IMR-90 (cell line): ENCODE measurements around the gene TUBA3E. TPM values are rescaled to one million over a fixed set of nuclear protein-coding genes. Genes with fewer than 3 reads are reported as not detected.

Source experiments
- ATAC-seq: fragments of 200-7000 bp; cut with Tn5 transposase; 2 replicates; pipeline ENCODE4 v1.9.1; 2020; ENCODE audit warnings: low read depth, mild to moderate bottlenecking, moderate library complexity
- BruUV-seq: library from RNA; stranded (reverse); fragments of 400-500 nt; replicated peaks from 2 replicates; lab custom pipeline; 2021; lab: Mats Ljungman, UMichigan
- CTCF ChIA-PET: fragments of 300-600 bp; formaldehyde crosslinking; extraction: SDS; loops from one replicate; lab custom pipeline; 2021; ENCODE audit warnings: antibody characterized with exemption; lab: Yijun Ruan, JAX
- POLR2A ChIA-PET: fragments of 300-600 bp; sonication (Branson Sonifier 250); formaldehyde crosslinking; loops from one replicate; lab custom pipeline; 2022; ENCODE audit warnings: antibody characterized with exemption; ENCODE audit not compliant: unreplicated experiment; lab: Charles Lee
- DNase-seq: peaks from one replicate; pipeline ENCODE4 v3.0.0; 2013
- H2AFZ ChIP-seq: replicated peaks from 2 replicates; pipeline ENCODE3; 2013; ENCODE audit warnings: low read length, mild to moderate bottlenecking; ENCODE audit not compliant: poor library complexity
- H2AK5ac ChIP-seq: 2 replicates; pipeline ENCODE4 v1.6.1; 2013; ENCODE audit warnings: low read depth, low read length, inconsistent platforms
- H2AK9ac ChIP-seq: replicated peaks from 2 replicates; pipeline ENCODE3; 2013; ENCODE audit warnings: mild to moderate bottlenecking, low read depth, low read length, moderate library complexity; ENCODE audit not compliant: poor library complexity
- H2BK120ac ChIP-seq: 2 replicates; pipeline ENCODE4 v1.6.1; 2013; ENCODE audit warnings: low read depth, low read length, inconsistent platforms
- H2BK15ac ChIP-seq: 3 replicates; pipeline ENCODE4 v1.6.1; 2013; ENCODE audit warnings: low read depth, low read length, inconsistent platforms
- H2BK20ac ChIP-seq: 2 replicates; pipeline ENCODE4 v1.6.1; 2013; ENCODE audit warnings: low read depth, mild to moderate bottlenecking, inconsistent platforms, low read length, moderate library complexity
- H2BK5ac ChIP-seq: 2 replicates; pipeline ENCODE4 v1.6.1; 2013; ENCODE audit warnings: mild to moderate bottlenecking, low read depth, low read length, inconsistent platforms; ENCODE audit not compliant: poor library complexity, severe bottlenecking
- H3K14ac ChIP-seq: replicated peaks from 2 replicates; pipeline ENCODE4 v1.6.1; 2013; ENCODE audit warnings: low read depth, low read length, inconsistent platforms
- H3K18ac ChIP-seq: 2 replicates; pipeline ENCODE4 v1.6.1; 2013; ENCODE audit warnings: low read depth, low read length, control low read depth
- H3K23ac ChIP-seq: 2 replicates; pipeline ENCODE4 v1.6.1; 2013; ENCODE audit warnings: low read depth, low read length, inconsistent platforms
- H3K27ac ChIP-seq: 2 replicates; pipeline ENCODE4 v1.5.1; 2013; ENCODE audit warnings: mild to moderate bottlenecking, control low read depth, low read length; ENCODE audit not compliant: insufficient read depth
- H3K27me3 ChIP-seq: 2 replicates; pipeline ENCODE4 v1.6.1; 2013; ENCODE audit warnings: low read length; ENCODE audit not compliant: control insufficient read depth, insufficient read depth
- H3K36me3 ChIP-seq: 2 replicates; pipeline ENCODE4 v1.6.1; 2013; ENCODE audit warnings: low read length, mixed read lengths; ENCODE audit not compliant: control insufficient read depth, insufficient read depth
- H3K4ac ChIP-seq: 2 replicates; pipeline ENCODE4 v1.6.1; 2013; ENCODE audit warnings: low read depth, low read length, inconsistent platforms
- H3K4me1 ChIP-seq: 2 replicates; pipeline ENCODE4 v1.6.1; 2013; ENCODE audit warnings: low read length, mixed read lengths; ENCODE audit not compliant: control insufficient read depth, insufficient read depth
- H3K4me2 ChIP-seq: 2 replicates; pipeline ENCODE4 v1.6.1; 2013; ENCODE audit warnings: low read depth, mild to moderate bottlenecking, control low read depth, low read length, moderate library complexity
- H3K4me3 ChIP-seq: 2 replicates; pipeline ENCODE4 v1.5.1; 2013; ENCODE audit warnings: low read depth, mild to moderate bottlenecking, control low read depth, low read length, moderate library complexity; ENCODE audit not compliant: insufficient read depth
- H3K56ac ChIP-seq: 2 replicates; pipeline ENCODE4 v1.6.1; 2013; ENCODE audit warnings: low read length, inconsistent platforms; ENCODE audit not compliant: insufficient read depth; ENCODE audit errors: extremely low read depth
- H3K79me1 ChIP-seq, 2 experiments: 2 replicates each; pipeline ENCODE4 v1.6.1; 2013; ENCODE audit warnings: low read length in 2 of 2, inconsistent platforms in 1 of 2, low read depth in 1 of 2
- H3K9ac ChIP-seq: 2 replicates; pipeline ENCODE4 v1.6.1; 2013; ENCODE audit warnings: low read depth, low read length, control low read depth
- H3K9me1 ChIP-seq: 2 replicates; pipeline ENCODE4 v1.6.1; 2013; ENCODE audit warnings: low read length, inconsistent platforms; ENCODE audit not compliant: insufficient read depth
- H3K9me3 ChIP-seq: 2 replicates; pipeline ENCODE4 v1.6.1; 2013; ENCODE audit warnings: low read length; ENCODE audit not compliant: control insufficient read depth, insufficient read depth
- H4K20me1 ChIP-seq: 2 replicates; pipeline ENCODE4 v1.6.1; 2013; ENCODE audit warnings: low read length, inconsistent platforms; ENCODE audit not compliant: insufficient read depth
- H4K5ac ChIP-seq: 2 replicates; pipeline ENCODE4 v1.6.1; 2013; ENCODE audit warnings: mild to moderate bottlenecking, low read depth, low read length, control low read depth
- H4K8ac ChIP-seq, 2 experiments: 2 replicates each; pipeline ENCODE4 v1.6.1; 2013; ENCODE audit warnings: low read depth in 2 of 2, low read length in 2 of 2, control low read depth in 1 of 2, inconsistent platforms in 1 of 2
- H4K91ac ChIP-seq: 2 replicates; pipeline ENCODE4 v1.6.1; 2013; ENCODE audit warnings: low read depth, low read length, inconsistent platforms; ENCODE audit not compliant: insufficient read depth
- FOS ChIP-seq: fragments of 150-350 bp; IDR thresholded peaks from 2 replicates; pipeline ENCODE4 v1.6.1; 2016; ENCODE audit warnings: low read depth, low read length
- NFE2L2 ChIP-seq: fragments of 150-350 bp; IDR thresholded peaks from 2 replicates; pipeline ENCODE4 v1.6.1; 2016; ENCODE audit warnings: low read depth, mild to moderate bottlenecking, low read length
- POLR2A ChIP-seq: IDR thresholded peaks from 2 replicates; pipeline ENCODE4 v1.6.1; 2012; ENCODE audit warnings: mild to moderate bottlenecking, low read depth, low read length
- RAD21 ChIP-seq: IDR thresholded peaks from 2 replicates; pipeline ENCODE4 v1.6.1; 2012; ENCODE audit warnings: low read length, improper control_type of control experiment
- WGBS, 2 experiments: methylation state at CpG; one replicate each; pipeline versions ENCODE4 v1.1.5 to v1.1.7; 2013; ENCODE audit warnings: missing lambda C conversion rate in 2 of 2; ENCODE audit not compliant: insufficient read length in 1 of 2; ENCODE audit errors: extremely low coverage in 2 of 2; 5-methylcytosine and 5-hydroxymethylcytosine counted together
- dilution Hi-C: fragments of 300-500 bp; cut with HindIII; formaldehyde crosslinking; loops from one replicate; pipeline ENCODE4 v1.14.3; 2018; ENCODE audit warnings: low sequenced_read_pairs; ENCODE audit not compliant: unreplicated experiment
- in situ Hi-C: fragments of 300-500 bp; cut with MboI; formaldehyde crosslinking; loops from 3 replicates; pipeline ENCODE4 v1.14.3; 2019; ENCODE audit warnings: low sequenced_read_pairs, inconsistent platforms, mixed read lengths
- intact Hi-C: fragments of 100-400 bp; cut with micrococcal nuclease; formaldehyde crosslinking; loops from 2 replicates; pipeline ENCODE4 v1.10.0; 2022
- polyA plus RNA-seq, 3 experiments: library from polyadenylated mRNA; depleted of rRNA; stranded (reverse); fragments of >200 nt; gene quantifications; 2 replicates each; pipeline ENCODE4 v1.2.3, GENCODE V29; 2012; ENCODE audit warnings: low replicate concordance in 1 of 3
- total RNA-seq: library from RNA; depleted of rRNA; stranded (reverse); fragments of >200 nt; gene quantifications from 2 replicates; pipeline ENCODE4 v1.2.3, GENCODE V29; 2012

The TUBA3E gene
- total and polyA plus RNA-seq, 2 of the 4 experiments (the other 2 are of a cell fraction), result not detected

- H3K4ac ChIP-seq, result no peak overlapping the region
- no peak overlapping the region for H3K4me2 ChIP-seq
- no peak overlapping the region for H3K27ac ChIP-seq
- POLR2A ChIA-PET, result no interaction called here
- TF ChIP-seq POLR2A (no peak), NFE2L2 (no peak), RAD21 (no peak), FOS (no peak)
- in situ Hi-C loops (loop anchor here (25.0 kb wide), 1 partner anchor 1347 kb away; no protein-coding TSS in a partner anchor), intact Hi-C loops (no loop called here), dilution Hi-C loops (no loop called here)
- no peak overlapping the region for H2AFZ ChIP-seq
- no peak overlapping the region for H3K9ac ChIP-seq
- no peak for ATAC-seq
- H3K9me3 ChIP-seq, result no peaks in the 10 kb centered on the region
- peaks cover 47% of the 10 kb centered on the region for H3K36me3 ChIP-seq
- H3K9me1 ChIP-seq, result no peaks in the 10 kb centered on the region
- H3K14ac ChIP-seq, result no peak overlapping the region
- CTCF ChIA-PET, result no interaction called here
- no peaks in the 10 kb centered on the region for H3K27me3 ChIP-seq
- no peaks in the 10 kb centered on the region for H3K4me1 ChIP-seq
- no peak overlapping the region for H2BK5ac ChIP-seq
- H4K20me1 ChIP-seq, result no peaks in the 10 kb centered on the region
- H2BK20ac ChIP-seq, result no peak overlapping the region
- H3K79me1 ChIP-seq, result peaks cover 0 to 4% of the 10 kb centered on the region in 2 experiments; a peak in 1 of 4 replicates
- H4K91ac ChIP-seq, result no peak overlapping the region
- no peak overlapping the region for H4K8ac ChIP-seq
- H2BK120ac ChIP-seq, result no peak overlapping the region
- no peak overlapping the region for H4K5ac ChIP-seq
- H3K4me3 ChIP-seq, result no peak overlapping the region
- H3K23ac ChIP-seq, result no peak overlapping the region
- DNase-seq, result no peak
- no peak overlapping the region for H3K56ac ChIP-seq
- H3K18ac ChIP-seq, result no peak overlapping the region
- H2BK15ac ChIP-seq, result no peak overlapping the region
- no peak overlapping the region for H2AK9ac ChIP-seq
- WGBS, 2 experiments, result 100% methylated on average over 3 of the region's 8 CpGs; no CpG with 5 or more reads in 1 of the 2 experiments
- no TSS peak for BruUV-seq
- H2AK5ac ChIP-seq, result no peak overlapping the region
Observed at GRCh38 chr2:130165293-130166016, 32.8 kb downstream of the TUBA3E start.
